GM19455 (cell line): ENCODE measurements around the gene ELMO1.

Experiments used
- ATAC-seq: cut with Tn5 transposase; IDR thresholded peaks from one replicate; pipeline ENCODE4 v1.9.1; 2021; ENCODE audit not compliant: unreplicated experiment

Gene ELMO1

GRCh38 chr7:37376386-37376785 is 72.3 kb downstream of the ELMO1 start:
- no peak for ATAC-seq

GRCh38 chr7:37372750-37373149 is 75.9 kb downstream of the ELMO1 start:
- ATAC-seq = no peak

GRCh38 chr7:37371755-37372154 is 76.9 kb downstream of the ELMO1 start:
- ATAC-seq = no peak

- ATAC-seq = no peak
These were observed 78.8 kb downstream of the ELMO1 start for GRCh38 chr7:37369906-37370305.

GRCh38 chr7:37368540-37368939 is 80.1 kb downstream of the ELMO1 start:
- ATAC-seq = no peak

GRCh38 chr7:37367010-37367409 is 81.7 kb downstream of the ELMO1 start:
- ATAC-seq = no peak

GRCh38 chr7:37366445-37366844 is 82.2 kb downstream of the ELMO1 start:
- ATAC-seq = no peak

GRCh38 chr7:37365405-37365804 is 83.3 kb downstream of the ELMO1 start:
- ATAC-seq = no peak

GRCh38 chr7:37364856-37365255 is 83.8 kb downstream of the ELMO1 start:
- no peak for ATAC-seq

GRCh38 chr7:37363536-37364491 is 84.8 kb downstream of the ELMO1 start:
- no peak for ATAC-seq

GRCh38 chr7:37362802-37363201 is 85.9 kb downstream of the ELMO1 start:
- no peak for ATAC-seq

GRCh38 chr7:37360484-37360883 is 88.2 kb downstream of the ELMO1 start:
- no peak for ATAC-seq

GRCh38 chr7:37359662-37360444 is 88.8 kb downstream of the ELMO1 start:
- ATAC-seq = no peak

- no peak for ATAC-seq
These were observed 89.5 kb downstream of the ELMO1 start for GRCh38 chr7:37359180-37359579.

GRCh38 chr7:37357637-37357996 is 91.0 kb downstream of the ELMO1 start:
- ATAC-seq = no peak

- no peak for ATAC-seq
These were observed 91.6 kb downstream of the ELMO1 start for GRCh38 chr7:37356911-37357636.

GRCh38 chr7:37354656-37355131 is 94.0 kb downstream of the ELMO1 start:
- ATAC-seq = no peak

- peak; percentile 2 for ATAC-seq
These were observed 94.6 kb downstream of the ELMO1 start for GRCh38 chr7:37353949-37354655.

- ATAC-seq = peak; percentile 59
These were observed 95.4 kb downstream of the ELMO1 start for GRCh38 chr7:37352974-37353948.
